ENCODE data around the gene MME.

The MME gene

GRCh38 chr3:155153242-155154186, 73.4 kb downstream of the MME start:
- no peak for DNase-seq

DNA sequence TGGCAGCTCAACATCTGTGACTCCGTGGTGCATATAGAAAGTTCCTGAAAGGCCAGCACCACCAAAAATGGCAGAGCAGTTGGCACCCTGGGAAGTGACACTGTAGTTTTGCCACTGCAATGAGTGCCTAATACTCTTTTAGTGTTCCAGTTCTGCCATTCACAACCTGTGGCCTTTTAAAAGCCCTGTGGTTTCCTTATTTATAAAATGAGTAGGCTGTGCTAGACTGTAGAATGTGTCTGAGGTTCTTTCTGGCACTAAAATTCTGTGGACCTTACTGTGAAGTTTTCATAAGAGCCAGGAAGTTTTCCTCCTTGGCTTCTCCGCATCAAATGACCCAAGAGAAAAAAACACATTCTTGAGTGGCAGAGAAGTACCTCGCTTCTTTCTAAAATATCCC, 74.1 kb downstream of the MME start:
- DNase-seq, result no peak

- DNase-seq, result no peak
Measured at GRCh38 chr3:155158346-155159037, 78.4 kb downstream of the MME start.

DNA sequence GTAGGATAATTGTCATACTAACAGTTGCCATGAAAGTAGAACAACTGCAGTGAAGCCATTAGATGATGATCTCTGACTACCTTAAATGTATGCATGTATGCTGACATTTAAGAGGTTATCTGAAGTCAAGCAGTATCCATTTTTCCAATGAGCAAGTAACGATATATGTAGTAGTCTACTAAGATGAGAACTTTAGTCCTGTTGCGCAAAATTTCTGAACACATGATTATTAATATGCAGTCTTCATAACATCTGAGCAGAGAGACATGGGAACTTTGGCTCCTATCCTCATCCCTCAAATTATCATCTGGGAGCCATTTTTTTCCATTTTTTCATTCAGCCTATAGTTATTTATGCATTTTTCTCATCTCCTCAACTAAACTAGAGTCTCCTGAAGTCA, 79.2 kb downstream of the MME start:
- no peak for DNase-seq

DNA sequence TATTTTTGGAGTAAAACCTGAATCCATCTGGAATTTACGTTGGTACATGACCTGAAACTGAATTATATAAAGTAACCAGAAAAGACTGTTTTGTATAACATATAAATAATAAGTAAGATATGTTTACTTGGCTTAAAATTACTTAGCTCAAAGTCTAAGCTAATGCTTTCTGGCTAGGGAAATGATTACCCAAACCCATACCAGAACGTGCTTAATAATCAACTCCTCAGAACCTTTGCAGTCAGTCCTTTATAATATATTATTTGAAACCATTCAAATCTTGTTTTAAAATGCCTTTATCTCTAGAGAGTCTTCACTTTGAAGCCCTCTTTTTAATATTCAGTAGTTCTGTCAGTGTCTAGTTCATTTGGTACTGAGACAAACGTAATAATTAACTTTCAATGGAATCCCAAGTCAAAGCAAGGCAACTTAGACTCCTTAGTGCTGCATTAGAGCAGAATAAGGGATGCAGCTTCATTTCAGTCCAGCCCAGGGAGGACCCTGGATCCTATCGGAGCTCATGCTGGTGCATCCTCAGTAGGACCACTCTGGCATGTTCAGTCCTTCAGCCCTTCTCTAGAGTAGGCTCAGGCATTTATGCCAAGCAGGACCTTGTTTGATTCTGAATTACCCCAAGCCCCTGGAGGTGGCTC, 81.6 kb downstream of the MME start:
- DNase-seq, result no peak

GRCh38 chr3:155164306-155164705, 84.2 kb downstream of the MME start:
- no peak for DNase-seq

DNA sequence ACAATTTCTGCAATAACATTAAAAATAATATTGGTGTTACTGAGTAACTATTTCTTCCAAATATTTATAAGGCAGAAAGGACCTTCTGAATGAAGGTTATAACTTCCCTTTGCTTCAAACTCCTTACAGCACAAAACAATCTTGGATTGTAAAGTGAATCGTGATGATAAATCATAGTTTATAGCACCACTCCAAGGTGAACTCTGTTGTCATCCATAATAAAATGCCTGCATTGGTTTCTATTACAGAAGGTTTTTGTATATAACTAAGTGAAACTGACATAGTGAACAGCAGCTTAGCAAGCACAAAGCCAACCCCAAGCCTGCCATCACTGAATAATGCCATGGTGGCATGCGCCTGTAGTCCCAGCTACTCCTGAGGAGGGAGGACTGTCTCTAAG, 86.3 kb downstream of the MME start:
- no peak for DNase-seq

DNA sequence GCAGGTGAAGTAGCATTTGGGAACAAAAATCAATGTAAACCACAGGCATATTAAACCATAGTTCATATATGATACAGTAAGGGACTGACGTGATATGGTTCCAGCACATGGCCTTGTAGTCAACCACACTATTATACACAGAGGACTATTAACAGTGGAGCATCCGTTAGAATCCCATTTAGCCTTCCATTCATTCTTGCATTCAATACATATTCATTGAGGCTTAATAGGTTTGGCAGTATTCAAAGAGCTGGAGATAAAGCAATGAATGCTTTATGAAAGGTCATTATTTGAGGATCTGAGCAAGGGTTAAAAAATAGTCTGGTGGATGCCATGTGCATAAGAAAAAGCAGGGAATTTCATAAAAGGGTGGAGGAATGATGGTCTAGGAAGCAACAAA, 89.1 kb downstream of the MME start:
- no peak for DNase-seq

DNA sequence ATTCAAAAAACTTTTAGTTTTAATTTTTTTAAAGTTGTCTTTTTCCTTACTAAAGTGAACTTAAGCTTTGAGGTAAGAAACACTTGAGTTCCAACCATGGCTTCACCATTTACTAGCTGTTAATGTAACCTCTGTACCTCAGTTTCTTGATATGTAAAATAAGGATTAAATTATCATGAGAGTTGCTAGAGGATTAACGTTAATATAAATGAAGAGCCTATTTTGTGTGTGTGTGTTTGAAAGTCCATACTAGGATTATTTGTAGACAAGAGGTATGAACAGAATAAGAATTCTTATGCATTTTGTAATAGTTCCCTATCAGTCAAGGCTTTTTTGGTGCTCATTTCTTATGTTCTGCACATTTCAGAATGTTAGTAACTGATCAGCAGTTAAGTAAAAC, 93.7 kb downstream of the MME start:
- no peak for DNase-seq

GRCh38 chr3:155178810-155179436, 98.8 kb downstream of the MME start:
- no peak for DNase-seq

DNA sequence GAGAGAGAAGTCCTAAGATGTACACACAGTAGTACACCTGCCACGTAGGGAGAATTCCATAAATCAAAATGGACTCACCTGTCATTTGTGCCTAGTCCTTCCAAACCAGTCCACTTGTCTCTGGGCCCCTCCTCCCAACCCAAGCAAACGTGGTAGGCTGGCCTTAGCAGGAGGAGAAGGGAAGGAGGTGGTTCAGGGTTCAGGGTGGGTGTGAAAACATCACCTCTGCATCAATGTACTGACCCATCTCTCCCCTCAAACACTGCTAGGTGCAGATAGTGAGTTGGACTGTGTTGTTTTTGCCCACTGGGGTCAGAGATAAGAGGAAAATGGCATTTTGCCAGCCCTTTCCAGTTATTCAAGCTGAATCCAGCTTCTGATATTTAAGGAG, 99.3 kb downstream of the MME start:
- no peak for DNase-seq

GRCh38 chr3:155179966-155180757, 100.0 kb downstream of the MME start:
- no peak for DNase-seq

DNA sequence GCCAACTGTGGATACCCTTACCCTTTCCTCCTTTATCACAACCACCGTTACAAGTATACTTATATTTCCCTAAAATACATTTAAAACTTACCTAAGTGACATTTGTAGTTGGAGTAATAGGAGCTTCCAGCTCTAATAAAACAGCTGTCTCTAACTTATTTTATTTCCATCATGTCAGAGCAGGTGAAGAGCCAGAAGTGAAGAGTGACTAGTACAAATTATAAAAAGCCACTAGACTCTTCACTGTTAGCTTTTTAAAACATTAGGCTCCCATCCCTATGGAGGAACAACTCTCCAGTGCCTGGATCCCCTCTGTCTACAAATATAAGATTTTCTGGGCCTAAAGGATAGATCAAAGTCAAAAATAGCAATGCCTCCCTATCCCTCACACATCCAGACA, 102.3 kb downstream of the MME start:
- no peak for DNase-seq

DNA sequence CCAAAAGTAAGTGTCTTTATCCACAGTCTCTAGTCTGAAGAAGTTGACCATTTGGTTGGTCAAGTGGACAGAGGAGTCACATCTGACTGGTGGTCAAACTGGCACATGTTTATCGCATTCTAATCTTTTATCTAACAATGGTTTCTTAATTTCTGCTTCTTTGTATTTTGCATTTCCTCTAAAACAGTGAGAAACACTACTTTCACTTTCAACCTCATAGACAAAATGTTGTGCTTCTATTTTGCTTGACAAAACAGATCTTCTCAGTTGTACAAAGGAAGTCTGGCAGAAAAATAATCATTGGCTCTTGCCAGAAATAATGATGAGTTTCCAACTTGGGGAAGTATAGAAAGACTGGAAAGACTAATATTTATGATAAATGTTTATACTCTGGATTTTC, 103.9 kb downstream of the MME start:
- DNase-seq, result no peak

GRCh38 chr3:155185631-155186071, 105.5 kb downstream of the MME start:
- no peak for DNase-seq

- DNase-seq, result no peak
Measured at GRCh38 chr3:155188031-155188430, 107.9 kb downstream of the MME start.

GRCh38 chr3:155189478-155189877, 109.4 kb downstream of the MME start:
- no peak for DNase-seq

DNA sequence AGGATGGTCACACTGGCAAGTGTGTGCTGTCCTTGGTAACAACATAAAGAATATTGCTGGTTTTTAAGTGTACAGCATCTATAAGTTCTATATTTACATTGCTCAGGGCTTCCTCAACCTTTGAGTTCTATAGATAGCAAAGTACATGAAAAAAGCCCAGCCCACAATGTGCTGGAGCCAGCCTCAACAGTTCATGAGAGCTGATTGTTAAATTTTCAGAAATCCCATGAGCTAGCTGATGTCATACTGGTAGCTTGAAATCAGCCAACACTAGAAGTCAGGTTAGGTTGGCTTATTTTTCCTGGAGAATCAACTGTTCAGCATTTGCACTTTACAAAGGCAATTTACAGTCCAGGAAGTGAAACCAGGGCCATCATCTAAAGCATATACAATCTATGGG, 110.6 kb downstream of the MME start:
- no peak for DNase-seq

GRCh38 chr3:155192957-155193746, 113.0 kb downstream of the MME start:
- no peak for DNase-seq

DNA sequence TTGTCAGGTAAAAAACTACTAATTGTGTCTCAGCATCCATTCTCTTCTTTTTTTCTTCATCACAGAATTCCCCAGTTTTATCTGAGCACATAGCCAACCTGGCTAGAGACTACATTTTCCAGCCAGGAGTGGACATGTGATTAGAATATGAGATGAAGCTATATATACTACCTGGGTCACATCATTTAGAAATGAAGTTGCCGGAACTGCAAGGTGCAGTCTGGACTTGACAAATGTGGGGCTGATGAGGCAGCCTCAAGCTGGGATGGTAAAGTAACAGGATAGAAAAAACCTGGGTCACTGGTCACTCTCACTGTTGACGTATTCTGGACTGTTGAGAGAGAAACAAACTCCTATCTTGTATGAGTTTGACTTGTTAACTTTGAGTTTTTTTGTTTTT, 113.7 kb downstream of the MME start:
- no peak for DNase-seq

Data from CD4-positive, alpha-beta T cell treated with Interferon gamma for 1 hour (primary cell).